Embryonic facial prominence (tissue), 1 donor: Measurements from ENCODE around the gene HCRT.
"Not testable (repeated sequence)": the region's sequence is repeated elsewhere in the genome, so short reads cannot be mapped to it uniquely, and the experiment has no call there.

ENCODE experiments used
- DNase-seq: peaks from one replicate; pipeline ENCODE4 v3.0.0-alpha.2; 2016; ENCODE audit errors: extremely low spot score

The HCRT gene

GRCh38 chr17:42141382-42141781 is 43.9 kb downstream of the HCRT start:
- DNase-seq: no peak

- DNase-seq: not testable (repeated sequence)
Observed at GRCh38 chr17:42140690-42141089, 44.6 kb downstream of the HCRT start.

DNA sequence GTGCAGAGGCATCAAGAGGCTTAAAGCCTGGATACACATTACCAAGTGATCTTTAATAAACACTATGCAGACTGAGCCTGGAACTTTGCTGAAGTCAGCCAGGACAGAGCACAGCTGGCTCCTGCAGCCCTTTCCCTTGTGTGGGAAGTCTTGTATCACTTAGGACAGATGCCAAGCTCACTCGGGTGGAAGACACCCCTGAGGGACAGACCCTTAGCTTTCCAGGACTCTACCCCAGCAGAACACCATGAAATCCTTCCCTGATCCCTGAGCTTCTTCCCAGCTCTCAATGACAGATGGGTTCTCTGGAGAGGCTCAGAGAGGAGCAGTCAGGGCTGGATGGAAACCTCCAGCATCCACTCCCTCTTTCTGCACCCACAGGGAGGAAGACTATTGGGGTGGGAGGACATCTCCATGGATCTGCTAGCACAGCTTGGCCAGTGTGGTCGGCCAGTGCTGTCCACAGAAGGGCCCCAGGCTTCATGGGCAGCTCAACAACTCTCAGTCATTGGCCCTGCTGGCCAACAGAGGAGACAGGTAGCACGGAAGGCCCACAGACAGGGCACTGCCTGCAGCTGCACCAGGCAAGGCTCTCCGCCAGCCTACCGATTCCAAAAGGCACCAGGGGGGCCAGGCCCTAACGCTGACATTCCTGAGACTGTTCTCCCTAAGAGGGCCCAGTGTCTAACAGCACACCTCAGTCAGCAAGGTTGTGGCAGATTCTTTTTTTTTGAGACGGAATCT is 46.3 kb downstream of the HCRT start:
- no peak for DNase-seq

- no peak for DNase-seq
Observed at GRCh38 chr17:42136654-42137051, 48.6 kb downstream of the HCRT start.

GRCh38 chr17:42135664-42136653 is 49.3 kb downstream of the HCRT start:
- DNase-seq: no peak

DNA sequence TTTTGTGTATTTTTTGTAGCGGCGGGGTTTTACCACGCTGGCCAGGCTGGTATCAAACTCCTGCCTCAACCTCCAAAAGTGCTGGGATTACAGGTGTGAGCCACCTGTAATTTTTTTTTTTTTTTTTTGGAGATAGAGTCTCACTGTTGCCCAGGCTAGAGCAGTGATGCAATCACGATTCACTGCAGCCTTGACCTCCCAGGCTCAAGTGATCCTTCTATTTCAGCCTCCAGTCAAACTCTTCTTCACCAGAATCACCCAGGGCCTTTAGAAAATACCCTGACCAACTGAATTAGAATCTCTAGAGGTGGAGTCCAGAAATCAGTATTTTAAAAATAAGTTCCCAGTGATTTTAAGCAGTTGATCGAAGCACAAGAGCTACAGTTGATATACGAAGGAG is 50.1 kb downstream of the HCRT start:
- DNase-seq: no peak
